AG08396 (cell line): ENCODE results near the gene PLSCR1.
"Not testable (repeated sequence)": the region's sequence is repeated elsewhere in the genome, so short reads cannot be mapped to it uniquely, and the experiment has no call there.

Experiments
- DNase-seq: peaks from one replicate; pipeline ENCODE4 v3.0.0; 2012; ENCODE audit warnings: low spot score, mixed read lengths

Gene PLSCR1

DNA sequence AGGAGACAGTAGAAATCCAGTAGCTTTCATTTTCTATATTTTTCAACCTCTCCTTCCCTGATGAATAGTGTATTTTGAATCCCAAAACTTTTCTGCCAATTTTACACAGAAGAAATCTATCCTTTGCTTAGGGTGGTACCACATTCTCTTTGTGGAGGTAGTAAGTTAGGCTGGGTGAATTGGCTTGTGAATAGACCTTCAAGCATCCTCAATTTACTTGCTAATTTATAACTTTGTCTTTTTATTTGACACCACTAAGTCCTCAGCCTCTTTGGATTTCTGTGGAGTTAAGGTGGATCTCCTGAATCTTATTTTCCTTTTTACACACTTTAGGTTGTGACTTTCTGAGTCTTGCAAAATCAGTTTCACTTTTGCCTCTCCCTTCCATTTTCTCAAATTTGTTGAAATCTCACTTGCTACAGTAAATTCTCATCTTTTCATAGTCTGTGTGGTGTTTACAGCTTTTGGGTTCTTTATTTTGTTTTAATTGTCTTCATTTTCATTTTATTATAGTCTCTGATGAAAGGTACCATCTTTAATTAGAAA, 5.7 kb upstream of the PLSCR1 start:
- DNase-seq: no peak

DNA sequence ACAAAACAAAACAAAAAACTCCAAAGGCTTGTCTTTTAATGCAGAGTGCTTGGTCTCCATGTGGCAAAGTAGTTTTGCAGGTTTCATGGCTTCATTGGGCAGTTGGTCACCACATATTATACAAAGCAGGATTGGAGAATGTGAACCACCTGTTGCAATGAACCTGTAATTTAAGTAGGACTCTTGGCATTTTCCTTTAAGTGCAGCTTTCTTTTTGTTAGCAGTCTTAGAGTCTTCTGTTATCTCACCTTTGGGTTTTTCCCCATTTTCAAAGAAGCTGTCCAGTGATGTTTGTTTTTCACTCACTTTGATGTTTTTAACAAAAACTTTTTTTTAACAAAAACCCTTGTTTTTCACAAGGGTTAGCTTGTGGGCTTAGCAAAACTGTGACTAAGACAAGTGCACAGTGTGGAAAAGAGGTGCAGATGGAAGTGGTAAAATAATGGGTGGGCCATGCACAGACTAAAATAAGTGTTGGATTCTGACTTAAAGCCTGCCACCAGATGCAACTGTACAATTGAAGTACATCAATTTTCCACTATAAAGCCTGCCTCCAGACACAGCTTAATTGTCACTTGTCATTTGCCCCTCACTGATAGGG, 2.9 kb upstream of the PLSCR1 start:
- no peak for DNase-seq

DNA sequence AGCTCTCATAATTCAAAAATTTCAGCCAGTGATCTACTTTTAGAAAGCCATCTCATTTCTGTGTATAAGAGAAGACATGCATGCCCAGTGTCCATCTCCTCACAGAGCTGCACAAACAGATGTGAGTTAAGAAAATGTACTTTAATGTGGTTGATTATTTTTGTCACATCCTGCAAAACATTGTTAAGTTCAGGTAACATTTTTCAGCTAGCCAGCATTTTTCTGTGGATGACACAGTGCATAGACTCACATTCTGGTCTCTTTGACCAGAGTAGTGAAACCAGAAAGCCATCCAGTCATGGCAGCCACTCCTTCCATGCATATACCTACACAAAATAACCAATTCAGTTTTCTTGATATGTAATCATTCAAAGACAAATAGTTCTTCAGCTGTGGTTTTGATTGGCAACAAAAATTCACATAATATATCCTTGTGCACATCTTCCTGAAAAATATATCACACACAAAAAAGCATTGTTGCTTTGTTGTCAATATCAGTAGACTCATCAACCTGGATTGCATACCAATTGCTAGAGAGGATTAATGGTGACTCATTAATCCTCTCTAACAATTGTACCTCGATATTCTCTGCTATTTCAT, 2.1 kb upstream of the PLSCR1 start:
- no peak for DNase-seq

DNA sequence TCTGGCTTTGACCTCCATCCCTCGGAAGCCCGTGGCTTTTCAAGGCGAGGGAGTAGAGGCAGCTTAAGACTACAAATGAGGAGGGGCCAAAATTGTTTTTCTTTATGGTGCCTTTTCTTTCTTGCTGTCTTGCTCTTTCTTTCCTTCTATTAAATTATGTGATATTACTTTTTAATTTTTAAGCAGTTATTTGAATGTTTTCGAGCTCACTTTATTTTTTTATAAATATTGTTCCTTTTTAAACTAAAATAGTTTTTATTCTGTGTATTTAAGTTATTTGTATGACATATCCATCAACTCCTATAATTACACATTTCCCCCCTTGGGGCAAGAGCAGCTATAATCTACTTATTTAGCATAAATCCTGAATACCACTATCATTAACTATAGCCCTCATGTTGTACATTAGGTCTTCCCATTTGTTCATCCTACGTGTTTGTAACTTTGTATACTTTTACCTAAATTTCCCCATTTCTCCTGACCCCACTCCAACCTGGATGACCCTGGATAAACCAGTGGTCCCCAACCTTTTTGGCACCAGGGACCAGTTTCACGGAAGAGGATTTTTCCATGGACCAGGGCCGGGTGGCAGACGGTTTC, 622 bp upstream of the PLSCR1 start:
- DNase-seq: no peak

DNA sequence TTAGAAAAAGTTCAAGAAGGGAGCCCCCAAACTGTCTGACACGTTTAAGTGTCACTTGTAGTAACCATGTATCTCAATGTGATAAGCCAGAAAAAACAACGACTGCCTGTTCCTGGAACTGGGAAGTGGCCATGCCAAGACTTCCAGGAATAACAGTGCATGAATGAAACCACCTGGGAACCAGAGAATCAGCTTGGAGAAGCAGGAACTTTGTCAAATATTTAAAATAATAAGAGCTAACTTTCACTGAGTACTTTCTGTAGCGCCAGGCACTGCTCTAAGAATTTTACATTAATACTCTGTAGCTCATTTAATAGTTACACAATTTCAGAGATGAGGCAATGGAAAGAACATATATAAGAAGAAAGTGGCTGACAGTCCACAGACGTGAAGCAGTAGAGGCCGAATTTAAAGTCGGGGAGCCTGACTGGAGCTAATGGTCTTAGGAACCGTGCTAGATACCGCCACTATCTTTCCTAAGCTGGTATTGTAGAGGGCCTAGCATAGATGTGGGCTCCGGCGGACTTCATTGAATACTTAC, 876 bp downstream of the PLSCR1 start:
- peak; percentile 7 for DNase-seq

GRCh38 chr3:146542978-146543377, 1.4 kb downstream of the PLSCR1 start:
- DNase-seq: no peak

- no peak for DNase-seq
These were observed 2.2 kb downstream of the PLSCR1 start for GRCh38 chr3:146542179-146542578.

- DNase-seq: no peak
These were observed 3.4 kb downstream of the PLSCR1 start for GRCh38 chr3:146540978-146541377.

- no peak for DNase-seq
These were observed 4.2 kb downstream of the PLSCR1 start for GRCh38 chr3:146540236-146540635.

DNA sequence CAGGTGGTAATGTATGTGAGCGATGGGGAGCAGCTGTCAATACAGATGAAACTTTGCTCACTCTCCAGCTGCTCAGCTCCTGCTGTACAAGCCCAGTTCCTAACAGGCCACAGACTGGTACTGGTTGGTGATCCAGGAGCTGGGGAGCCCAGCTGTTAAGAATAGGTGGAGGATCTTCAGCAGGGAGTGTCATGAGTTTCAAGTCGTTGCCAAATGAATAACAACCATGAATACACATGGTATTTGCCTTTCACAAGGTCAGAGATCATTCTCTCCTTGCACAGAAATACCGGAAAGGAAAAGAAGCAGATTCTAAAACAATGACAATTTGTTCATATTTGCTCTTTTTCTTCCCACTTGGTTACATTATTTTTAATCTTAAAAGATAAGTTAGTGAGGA, 5.1 kb downstream of the PLSCR1 start:
- DNase-seq: no peak

- DNase-seq: no peak
These were observed 6.8 kb downstream of the PLSCR1 start for GRCh38 chr3:146537603-146538002.

DNA sequence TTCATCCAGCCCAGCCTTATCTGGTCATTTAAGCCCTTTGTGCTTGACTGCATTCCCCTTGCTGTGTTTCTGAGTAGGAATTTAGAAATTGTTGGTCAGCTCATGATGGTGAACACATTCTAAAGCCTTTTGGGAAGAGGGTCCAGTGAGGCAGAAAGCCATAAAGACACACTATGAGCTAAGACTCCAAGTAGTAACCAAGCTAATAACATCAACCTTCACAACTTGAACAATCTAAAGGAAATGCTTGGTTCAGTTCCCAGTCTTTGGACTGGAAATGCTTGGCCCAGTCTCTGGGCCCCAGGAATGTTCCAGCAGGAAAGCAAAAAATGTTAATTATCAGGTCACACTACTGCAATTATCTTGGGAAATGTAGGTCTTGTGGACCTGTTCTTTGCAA, 7.7 kb downstream of the PLSCR1 start:
- DNase-seq: no peak

- DNase-seq: no peak
These were observed 12.0 kb downstream of the PLSCR1 start for GRCh38 chr3:146532406-146532805.

- DNase-seq: no peak
These were observed 13.8 kb downstream of the PLSCR1 start for GRCh38 chr3:146530609-146531008.

- no peak for DNase-seq
These were observed 15.4 kb downstream of the PLSCR1 start for GRCh38 chr3:146529021-146529420.

DNA sequence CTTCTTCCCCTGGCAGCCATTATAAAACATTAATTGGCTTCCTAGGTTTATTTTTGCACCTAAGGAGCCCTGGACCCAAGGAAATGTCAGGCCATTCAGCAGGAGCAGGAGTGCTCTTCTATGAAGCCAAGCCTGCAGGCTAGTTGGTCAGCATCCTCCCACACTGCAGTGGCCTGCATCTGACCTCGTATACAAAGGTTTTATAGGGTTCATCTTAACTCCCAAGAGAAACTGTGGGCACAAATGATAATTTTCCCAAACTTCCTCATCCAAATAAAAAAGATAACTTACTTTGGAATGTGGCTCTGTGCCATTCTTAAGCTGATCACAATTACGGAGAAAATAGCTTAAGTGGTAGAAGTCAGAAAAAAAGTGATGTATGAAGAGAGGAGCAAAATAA, 19.4 kb downstream of the PLSCR1 start:
- DNase-seq: no peak

DNA sequence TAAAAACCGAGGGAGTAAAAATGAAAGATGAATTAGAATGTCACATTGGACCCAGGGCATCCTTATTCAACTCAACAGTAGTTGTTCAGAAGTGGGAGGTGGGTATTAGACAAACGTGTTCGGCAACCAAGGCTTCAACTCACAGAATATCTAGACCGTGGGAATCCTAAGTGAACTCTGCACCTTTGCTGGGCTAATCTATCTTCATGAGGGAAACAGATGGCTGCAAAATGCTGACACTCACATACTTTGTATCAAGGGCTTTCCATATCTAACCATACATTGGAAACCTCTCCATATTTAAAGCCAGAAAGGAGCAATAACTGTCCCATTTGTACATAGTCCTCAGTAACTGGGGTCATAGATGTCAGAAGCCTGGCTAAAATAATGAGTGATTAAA, 20.9 kb downstream of the PLSCR1 start:
- no peak for DNase-seq

GRCh38 chr3:146522174-146523158, 21.9 kb downstream of the PLSCR1 start:
- DNase-seq: not testable (repeated sequence)

DNA sequence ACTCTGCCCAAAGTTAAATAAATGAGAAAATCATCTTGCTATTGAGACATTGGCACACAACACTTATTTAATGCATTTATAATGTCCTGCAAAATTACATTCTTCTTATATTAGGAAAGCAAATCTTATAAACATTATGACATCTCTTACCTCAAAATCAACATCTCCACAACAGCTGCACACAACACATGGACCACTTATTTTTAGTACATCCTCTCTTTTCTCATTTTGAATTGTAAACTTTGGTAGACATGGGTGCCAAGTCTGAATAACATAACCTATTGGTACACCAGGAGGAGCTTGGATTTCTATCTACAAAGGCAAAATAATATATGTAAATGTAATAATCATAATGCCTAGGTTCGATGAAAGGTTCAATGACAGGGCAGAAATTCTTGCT, 23.0 kb downstream of the PLSCR1 start:
- DNase-seq: no peak

DNA sequence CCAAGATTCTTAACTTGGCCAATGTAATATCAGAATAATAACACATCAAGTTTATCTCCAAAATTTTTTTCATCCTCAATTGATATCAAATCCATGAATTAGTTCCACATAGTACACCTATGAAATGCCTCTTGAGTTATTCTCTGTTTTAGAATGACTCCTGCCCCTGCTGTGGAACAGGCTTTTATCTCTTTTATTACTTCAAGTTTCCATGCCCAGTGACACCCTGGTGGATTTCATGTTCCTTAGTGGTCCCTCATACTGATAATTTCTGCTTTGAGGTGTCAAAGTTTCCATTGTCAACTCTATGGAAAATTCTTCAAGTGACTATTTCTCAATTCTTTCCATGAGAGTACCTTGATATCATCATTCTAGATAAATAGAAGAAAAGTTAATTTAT, 24.6 kb downstream of the PLSCR1 start:
- no peak for DNase-seq

GRCh38 chr3:146517684-146518435, 26.5 kb downstream of the PLSCR1 start:
- DNase-seq: no peak
